Measurements from ENCODE around the gene ADAMTS17.

- TF ChIP-seq JUNB (IDR thresholded peaks at IDR 0.05) (no peak), CTCF (IDR thresholded peaks at IDR 0.05) (no peak), MAZ (IDR thresholded peaks at IDR 0.05; ENCODE audit: borderline replicate concordance, low read depth, low read length) (no peak), RNF2 (IDR thresholded peaks at IDR 0.05; ENCODE audit: borderline replicate concordance, low read depth) (no peak), POLR2AphosphoS2 (conservative IDR thresholded peaks at IDR 0.05; ENCODE audit: low read length) (no peak)
Observed at GRCh38 chr15:100022806-100023205, 319.0 kb downstream of the ADAMTS17 start.

All from A549 (cell line).